Effector memory CD8-positive, alpha-beta T cell (primary cell): ENCODE results near the gene UBAP2.

ENCODE experiments used
- ATAC-seq: fragments of 150-1000 bp; cut with Tn5 transposase; replicated peaks from 2 replicates; pipeline ENCODE4 v1.10.0; 2021; ENCODE audit warnings: mild to moderate bottlenecking, moderate library complexity
- DNase-seq, 3 experiments: peaks; one replicate each; pipeline ENCODE4 v3.0.0; 2021
- H3K27ac Mint-ChIP-seq, 2 donors: one replicate each; pipeline ENCODE4 v1.8.0; 2022; ENCODE audit warnings: mild to moderate bottlenecking in 2 of 2, mixed read lengths in 2 of 2, moderate library complexity in 2 of 2
- H3K27me3 Mint-ChIP-seq, 2 donors: one replicate each; pipeline ENCODE4 v1.8.0; 2022; ENCODE audit warnings: mixed read lengths in 2 of 2
- H3K36me3 Mint-ChIP-seq: one replicate; pipeline ENCODE4 v1.8.0; 2022; ENCODE audit warnings: mild to moderate bottlenecking, moderate library complexity, mixed read lengths; ENCODE audit not compliant: insufficient read depth
- H3K4me1 Mint-ChIP-seq, 2 donors: one replicate each; pipeline ENCODE4 v1.8.0; 2022; ENCODE audit warnings: low read depth in 2 of 2, mixed read lengths in 2 of 2
- H3K4me3 Mint-ChIP-seq, 2 donors: one replicate each; pipeline ENCODE4 v1.8.0; 2022; ENCODE audit warnings: mild to moderate bottlenecking in 2 of 2, mixed read lengths in 2 of 2, moderate library complexity in 2 of 2
- H3K9me3 Mint-ChIP-seq, 2 donors: one replicate each; pipeline ENCODE4 v1.8.0; 2022; ENCODE audit warnings: mixed read lengths in 2 of 2

The UBAP2 gene

DNA sequence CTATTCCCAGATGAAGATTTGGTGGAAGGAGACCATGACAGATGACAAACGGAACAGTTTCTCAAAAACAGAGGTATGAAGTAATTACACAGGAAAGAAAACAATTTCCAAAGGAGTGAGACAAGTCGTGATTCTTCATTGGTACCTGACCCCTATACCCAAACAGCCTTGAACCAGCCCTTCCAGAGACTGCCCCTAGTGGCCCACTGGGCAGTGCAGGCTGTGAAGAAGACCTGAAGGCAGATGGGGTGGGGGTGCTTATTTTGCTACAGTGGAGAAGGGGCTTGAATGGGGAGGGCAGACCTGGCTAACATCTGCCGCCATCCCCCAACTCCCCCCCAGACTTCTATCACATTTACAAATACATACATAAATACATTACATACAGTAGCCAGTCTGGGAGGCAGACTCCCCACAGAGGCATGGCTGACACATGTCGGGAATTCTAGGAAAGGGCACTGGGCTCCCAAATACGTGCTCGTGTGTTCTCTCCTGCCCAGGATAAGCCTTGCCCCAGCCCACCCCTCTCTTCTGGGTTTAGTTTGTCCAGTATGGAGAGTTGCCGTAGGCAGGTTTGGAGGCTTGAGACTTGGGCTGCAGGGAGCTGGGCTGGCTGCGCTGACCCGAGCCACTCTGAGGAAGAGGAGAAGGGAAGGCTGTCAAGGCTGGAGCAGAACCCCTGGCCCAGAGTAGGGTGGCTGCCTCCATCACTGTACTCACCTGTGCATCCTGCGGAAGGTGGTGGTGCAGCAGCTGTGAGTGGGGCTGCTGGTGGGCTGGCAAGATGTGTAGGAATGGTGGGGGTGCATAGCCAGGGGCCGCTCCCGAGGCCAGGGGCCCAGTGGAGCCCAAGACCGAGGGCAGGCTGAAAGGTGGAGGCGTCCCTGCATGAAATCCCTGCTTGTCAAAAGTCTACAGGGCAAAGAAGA is 126.5 kb downstream of the UBAP2 start:
- Mint-ChIP-seq H3K27me3 (no peaks in the 10 kb centered on the region), H3K27ac (peak overlapping the region; percentile 29 to 71), H3K36me3 (peaks cover 39% of the 10 kb centered on the region), H3K9me3 (no peaks in the 10 kb centered on the region), H3K4me3 (no peak overlapping the region), H3K4me1 (peaks cover 0 to 4% of the 10 kb centered on the region in 2 donors)
- peak in 2 of 3 experiments; percentile 8 to 19 for DNase-seq
- ATAC-seq: no peak

DNA sequence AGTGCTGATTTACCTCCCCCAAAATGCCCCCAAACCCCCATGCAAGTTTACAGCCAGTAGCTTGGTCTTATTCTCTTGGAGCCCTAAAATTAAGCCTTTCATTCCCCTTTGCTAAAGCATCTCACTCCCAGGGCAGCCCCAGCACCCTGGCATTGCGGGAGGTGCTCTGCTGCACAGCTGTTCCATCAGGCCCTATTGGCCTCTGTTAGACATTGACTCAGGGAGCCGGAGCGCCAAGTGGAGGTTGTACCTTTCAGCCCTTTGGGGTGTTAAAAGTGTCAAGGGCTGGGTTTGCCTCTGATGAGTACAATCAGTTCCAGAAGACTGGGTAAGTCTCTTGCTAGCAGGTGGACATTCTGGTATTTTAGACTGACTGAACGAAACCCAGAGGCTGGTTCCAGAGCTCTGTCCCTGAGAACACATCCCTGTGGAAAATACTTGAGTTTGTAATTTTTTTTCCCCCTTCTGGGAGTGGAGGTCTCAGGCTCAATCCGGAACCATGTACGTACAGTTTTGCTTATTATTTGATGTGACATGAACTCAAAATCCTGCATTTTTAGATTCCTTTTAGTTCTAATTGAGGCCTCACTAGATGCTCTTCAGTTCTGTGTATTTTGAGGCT is 129.3 kb downstream of the UBAP2 start:
- no peaks in the 10 kb centered on the region for H3K9me3 Mint-ChIP-seq
- peaks cover 49% of the 10 kb centered on the region for H3K36me3 Mint-ChIP-seq
- DNase-seq: no peak
- H3K27ac Mint-ChIP-seq: peak overlapping the region; percentile 8 to 20
- H3K4me3 Mint-ChIP-seq: no peak overlapping the region
- no peaks in the 10 kb centered on the region for H3K27me3 Mint-ChIP-seq
- peaks cover 0 to 11% of the 10 kb centered on the region in 2 donors for H3K4me1 Mint-ChIP-seq
- ATAC-seq: no peak

DNA sequence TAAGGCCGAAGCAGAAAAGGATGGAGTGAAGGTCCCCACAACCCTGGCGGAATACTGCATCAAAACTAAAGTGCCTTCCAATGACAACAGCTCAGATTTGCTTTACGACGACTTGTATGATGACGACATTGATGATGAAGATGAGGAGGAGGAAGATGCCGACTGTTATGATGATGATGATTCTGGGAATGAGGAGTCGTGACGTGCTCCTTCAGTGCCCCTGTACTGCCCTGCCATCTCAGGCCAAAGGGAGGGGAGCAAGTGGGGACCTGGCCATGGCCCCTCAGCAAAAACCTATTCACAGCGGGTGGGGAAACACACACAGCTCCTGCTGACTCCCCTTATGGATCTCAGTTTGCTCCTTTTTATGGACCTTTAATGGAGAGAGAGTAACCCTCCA is 131.7 kb downstream of the UBAP2 start:
- Mint-ChIP-seq H3K9me3 (no peaks in the 10 kb centered on the region), H3K27ac (peak overlapping the region in 1 of 2 donors; percentile 21)
- no peak for ATAC-seq

DNA sequence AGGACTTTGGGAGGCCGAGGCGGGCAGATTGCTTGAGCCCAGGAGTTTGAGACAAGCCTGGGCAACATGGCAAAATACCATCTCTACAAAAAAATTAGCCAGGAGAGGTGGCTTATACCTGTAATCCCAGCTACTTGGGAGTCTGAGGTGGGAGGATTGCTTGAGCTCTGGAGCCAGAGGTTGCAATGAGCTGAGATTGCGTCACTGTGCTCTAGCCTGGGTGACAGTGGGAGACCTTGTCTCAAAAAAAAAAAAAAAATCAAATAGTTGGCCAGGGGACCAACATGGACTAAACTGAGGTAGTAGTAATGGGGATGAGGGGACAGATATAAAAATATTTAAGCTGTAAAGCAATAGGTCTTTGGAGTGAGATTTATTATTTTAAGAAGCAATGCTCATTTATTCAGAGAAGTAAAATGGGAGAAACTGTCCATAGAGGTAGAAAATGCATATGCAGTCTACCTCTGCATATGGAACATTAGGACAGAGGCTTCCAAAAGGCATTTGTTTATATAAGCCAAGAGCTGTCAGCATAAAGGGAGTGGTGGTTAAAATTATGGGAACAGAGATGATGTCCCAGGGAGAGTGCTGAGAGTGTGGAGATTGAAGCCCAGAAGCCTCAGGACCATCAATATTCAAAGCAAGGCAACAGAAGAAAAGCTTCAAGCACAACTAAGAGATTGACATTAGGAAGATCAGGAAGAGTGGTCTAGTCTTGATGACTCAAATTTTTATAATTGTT is 133.6 kb downstream of the UBAP2 start:
- no peak for ATAC-seq
- no peaks in the 10 kb centered on the region for H3K9me3 Mint-ChIP-seq

More for the DNA sequence above, 131.7 kb downstream of the UBAP2 start:
- no peak for DNase-seq
- H3K4me1 Mint-ChIP-seq: peaks cover 0 to 17% of the 10 kb centered on the region in 2 donors
- no peak overlapping the region for H3K4me3 Mint-ChIP-seq
- peaks cover 39% of the 10 kb centered on the region for H3K36me3 Mint-ChIP-seq
- no peaks in the 10 kb centered on the region for H3K27me3 Mint-ChIP-seq

DNA sequence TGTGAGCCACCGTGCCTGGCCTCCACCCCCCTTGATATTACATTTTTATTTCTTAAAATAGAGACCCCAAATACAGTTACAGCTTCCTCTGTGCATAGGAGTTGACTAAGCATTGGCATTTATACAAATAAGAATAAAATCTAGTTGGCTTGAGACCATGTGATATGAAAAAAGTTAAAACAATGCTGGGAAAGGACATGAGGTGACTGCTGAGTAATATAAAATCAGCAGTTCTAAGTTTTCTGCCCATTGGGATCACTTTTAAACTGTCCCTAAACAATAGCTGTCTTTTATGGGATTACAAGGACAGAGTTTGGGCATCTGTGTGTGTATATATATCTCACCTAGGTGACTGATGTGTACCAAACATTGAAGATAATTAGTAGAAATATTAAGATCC is 135.1 kb downstream of the UBAP2 start:
- Mint-ChIP-seq H3K36me3 (peaks cover 30% of the 10 kb centered on the region), H3K9me3 (no peaks in the 10 kb centered on the region), H3K4me1 (peaks cover 0 to 13% of the 10 kb centered on the region in 2 donors), H3K27ac (peak overlapping the region; percentile 67 to 84), H3K4me3 (no peak overlapping the region), H3K27me3 (no peaks in the 10 kb centered on the region)
- DNase-seq (no peak), ATAC-seq (no peak)

More for the DNA sequence above, 133.6 kb downstream of the UBAP2 start:
- Mint-ChIP-seq H3K4me1 (peaks cover 0 to 13% of the 10 kb centered on the region in 2 donors), H3K4me3 (no peak overlapping the region), H3K36me3 (peaks cover 39% of the 10 kb centered on the region), H3K27ac (peak overlapping the region; percentile 60 to 82), H3K27me3 (no peaks in the 10 kb centered on the region)
- DNase-seq: no peak

DNA sequence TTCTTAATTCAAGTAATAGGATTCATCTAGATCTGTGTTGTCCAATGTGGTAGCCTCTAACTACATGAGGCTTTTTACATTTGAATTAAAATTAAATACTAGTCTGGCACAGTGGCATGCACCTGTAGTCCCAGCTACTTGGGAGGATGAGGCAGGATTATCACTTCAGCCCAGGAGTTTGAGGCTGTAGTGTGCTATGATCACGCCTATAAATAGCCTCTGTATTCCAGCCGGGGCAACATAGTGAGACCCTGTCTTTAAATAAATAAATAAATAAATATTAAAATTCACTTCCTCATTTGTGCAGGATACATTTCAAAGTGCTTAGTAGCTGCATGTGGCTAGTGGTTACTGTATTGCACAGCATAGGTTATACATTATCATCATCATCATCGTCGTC is 139.9 kb downstream of the UBAP2 start:
- Mint-ChIP-seq H3K9me3 (no peaks in the 10 kb centered on the region), H3K4me1 (peaks cover 15 to 25% of the 10 kb centered on the region in 2 donors), H3K4me3 (no peak overlapping the region), H3K36me3 (peaks cover 8% of the 10 kb centered on the region), H3K27me3 (no peaks in the 10 kb centered on the region), H3K27ac (peak overlapping the region in 1 of 2 donors; percentile 30)
- DNase-seq (no peak), ATAC-seq (no peak)

DNA sequence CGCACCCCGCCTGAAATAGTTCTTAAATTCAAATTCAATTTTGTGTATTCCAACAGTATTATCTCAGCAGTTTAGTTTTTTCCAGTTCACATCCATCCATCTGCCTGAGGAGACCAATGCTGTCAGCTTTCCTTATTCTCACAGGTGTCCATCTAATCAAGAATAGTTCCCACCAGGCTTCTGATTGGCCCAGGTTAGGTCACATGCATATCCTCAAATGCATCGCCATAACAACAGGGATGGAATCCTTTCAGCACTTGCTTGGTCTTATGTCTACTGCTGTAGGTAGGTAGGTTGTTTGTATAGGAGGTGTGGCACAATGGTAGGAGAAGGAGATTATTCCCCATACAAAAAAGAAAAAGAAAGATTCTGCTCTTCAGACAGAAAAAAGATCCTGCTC is 140.6 kb downstream of the UBAP2 start:
- Mint-ChIP-seq H3K9me3 (no peaks in the 10 kb centered on the region), H3K27me3 (no peaks in the 10 kb centered on the region), H3K27ac (peak overlapping the region in 1 of 2 donors; percentile 30), H3K4me3 (no peak overlapping the region), H3K4me1 (peaks cover 17 to 25% of the 10 kb centered on the region in 2 donors), H3K36me3 (peaks cover 9% of the 10 kb centered on the region)
- DNase-seq: no peak
- no peak for ATAC-seq

DNA sequence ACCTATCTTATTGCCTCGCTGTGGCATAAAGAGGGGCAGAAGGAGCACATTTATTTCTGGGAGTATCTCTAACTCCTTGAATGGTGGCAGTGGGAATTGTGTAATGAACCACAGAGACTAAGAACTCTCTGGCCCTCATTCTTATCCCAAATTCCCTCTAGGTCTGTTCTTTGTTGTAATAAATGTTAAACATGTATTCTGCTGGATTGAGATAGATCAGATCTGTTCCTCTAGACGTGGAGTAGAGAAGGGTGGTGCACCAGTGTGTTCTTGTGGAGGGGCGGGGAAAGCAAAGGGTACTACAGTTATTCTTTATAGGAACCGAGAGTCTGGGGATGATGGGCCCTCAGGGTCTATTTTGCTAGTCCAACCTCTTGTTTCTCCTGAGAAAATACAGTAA is 141.3 kb downstream of the UBAP2 start:
- Mint-ChIP-seq H3K4me1 (peaks cover 17 to 25% of the 10 kb centered on the region in 2 donors), H3K9me3 (no peaks in the 10 kb centered on the region), H3K36me3 (peaks cover 12% of the 10 kb centered on the region), H3K27ac (peak overlapping the region; percentile 30 to 61), H3K4me3 (no peak overlapping the region), H3K27me3 (no peaks in the 10 kb centered on the region)
- ATAC-seq (no peak), DNase-seq (no peak)

DNA sequence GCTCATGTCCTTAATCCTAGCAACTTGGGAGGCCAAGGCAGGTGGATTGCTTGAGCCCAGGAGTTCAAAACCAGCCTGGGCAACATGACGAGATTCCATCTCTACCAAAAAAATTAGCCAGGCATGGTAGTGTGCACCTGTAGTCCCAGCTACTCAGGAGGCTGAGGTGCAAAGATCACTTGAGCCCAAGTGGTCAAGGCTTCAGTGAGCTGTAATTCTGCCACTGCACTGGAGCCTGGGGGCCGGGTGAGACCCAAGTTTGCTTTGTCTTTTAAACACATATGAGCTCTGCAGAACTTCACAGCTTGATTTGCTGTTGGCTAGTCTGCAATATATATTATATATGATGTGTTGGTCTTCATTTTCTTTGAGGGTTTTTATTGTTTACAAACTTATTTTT is 141.9 kb downstream of the UBAP2 start:
- ATAC-seq (no peak), DNase-seq (no peak)
- H3K4me1 Mint-ChIP-seq: peaks cover 17 to 25% of the 10 kb centered on the region in 2 donors
- H3K36me3 Mint-ChIP-seq: peaks cover 18% of the 10 kb centered on the region
- H3K4me3 Mint-ChIP-seq: no peak overlapping the region
- no peaks in the 10 kb centered on the region for H3K9me3 Mint-ChIP-seq
- no peaks in the 10 kb centered on the region for H3K27me3 Mint-ChIP-seq
- peak overlapping the region; percentile 30 to 61 for H3K27ac Mint-ChIP-seq

DNA sequence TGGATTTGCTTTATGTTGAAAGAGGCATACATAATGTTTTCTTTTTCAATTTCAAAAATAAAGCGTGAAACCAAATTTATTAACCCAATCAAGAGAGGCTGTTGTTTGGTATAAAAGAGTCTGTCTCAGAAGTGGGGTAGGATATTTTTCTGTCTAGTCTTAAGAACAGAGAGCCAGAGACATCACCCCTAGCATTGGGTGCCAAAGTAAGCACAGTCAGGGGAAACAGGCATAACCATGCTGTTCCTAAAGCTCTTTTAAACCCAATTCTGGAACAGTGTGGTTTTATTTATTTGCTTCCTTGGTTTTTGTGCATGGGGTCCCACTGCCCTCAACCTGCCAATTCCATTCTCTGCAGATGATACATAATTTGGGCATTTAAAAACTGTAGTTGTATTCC is 143.6 kb downstream of the UBAP2 start:
- H3K9me3 Mint-ChIP-seq: no peaks in the 10 kb centered on the region
- H3K27ac Mint-ChIP-seq: peak overlapping the region; percentile 23 to 89
- H3K4me3 Mint-ChIP-seq: no peak overlapping the region
- H3K36me3 Mint-ChIP-seq: peaks cover 18% of the 10 kb centered on the region
- no peaks in the 10 kb centered on the region for H3K27me3 Mint-ChIP-seq
- DNase-seq (no peak), ATAC-seq (no peak)
- H3K4me1 Mint-ChIP-seq: peaks cover 17 to 29% of the 10 kb centered on the region in 2 donors

DNA sequence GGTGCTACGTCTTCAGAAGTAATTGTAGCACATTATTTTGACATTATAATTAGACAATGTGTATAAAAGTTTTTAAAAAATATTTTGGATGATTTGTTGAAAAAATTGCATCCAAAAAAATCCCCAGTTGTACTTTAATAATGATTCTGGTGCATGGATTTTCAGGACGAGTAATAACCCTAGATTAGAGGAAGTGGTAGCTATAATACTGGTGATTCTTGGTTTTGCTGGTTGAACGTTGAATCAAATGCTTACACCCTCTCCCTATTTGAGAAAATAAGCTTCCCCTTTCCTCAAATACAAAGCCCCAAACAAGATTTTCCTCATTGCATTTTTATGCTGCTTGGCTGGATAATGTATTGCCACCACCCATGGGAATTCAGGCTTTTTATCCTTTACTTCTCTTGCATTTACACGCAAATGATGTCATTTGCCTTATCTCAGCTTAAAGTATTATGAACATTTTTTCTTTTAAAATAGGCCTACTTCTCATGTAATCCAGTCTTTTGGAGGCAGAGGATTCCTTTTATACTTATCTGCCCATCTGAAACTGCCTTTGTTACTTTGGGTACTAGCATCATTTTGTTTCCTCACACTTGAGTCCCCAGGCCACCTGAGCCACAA is 145.4 kb downstream of the UBAP2 start:
- no peak for ATAC-seq
- H3K4me1 Mint-ChIP-seq: peaks cover 17 to 27% of the 10 kb centered on the region in 2 donors
- H3K36me3 Mint-ChIP-seq: peaks cover 23% of the 10 kb centered on the region
- no peaks in the 10 kb centered on the region for H3K9me3 Mint-ChIP-seq
- no peak for DNase-seq
- H3K27me3 Mint-ChIP-seq: no peaks in the 10 kb centered on the region
- peak overlapping the region in 1 of 2 donors; percentile 3 for H3K27ac Mint-ChIP-seq
- H3K4me3 Mint-ChIP-seq: no peak overlapping the region

DNA sequence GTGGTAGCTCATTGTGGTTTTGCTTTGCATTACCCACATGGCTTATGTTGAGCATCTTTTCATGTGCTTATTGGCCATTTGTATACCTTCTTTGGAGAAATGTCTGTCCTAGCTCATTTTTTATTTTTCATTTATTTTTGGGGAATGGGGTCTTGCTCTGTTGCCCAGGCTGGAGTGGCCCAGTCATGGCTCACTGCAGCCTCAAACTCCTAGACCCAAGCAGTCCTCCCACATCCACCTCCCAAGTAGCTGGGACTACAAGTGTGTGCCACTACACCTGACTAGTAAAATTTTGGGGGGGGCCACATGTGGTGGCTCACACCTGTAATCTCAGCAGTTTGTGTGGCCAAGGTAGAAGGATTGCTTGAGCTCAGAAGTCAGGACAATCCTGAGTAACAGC is 154.4 kb downstream of the UBAP2 start:
- no peaks in the 10 kb centered on the region for H3K9me3 Mint-ChIP-seq
- no peak for ATAC-seq
- no peaks in the 10 kb centered on the region for H3K27me3 Mint-ChIP-seq

DNA sequence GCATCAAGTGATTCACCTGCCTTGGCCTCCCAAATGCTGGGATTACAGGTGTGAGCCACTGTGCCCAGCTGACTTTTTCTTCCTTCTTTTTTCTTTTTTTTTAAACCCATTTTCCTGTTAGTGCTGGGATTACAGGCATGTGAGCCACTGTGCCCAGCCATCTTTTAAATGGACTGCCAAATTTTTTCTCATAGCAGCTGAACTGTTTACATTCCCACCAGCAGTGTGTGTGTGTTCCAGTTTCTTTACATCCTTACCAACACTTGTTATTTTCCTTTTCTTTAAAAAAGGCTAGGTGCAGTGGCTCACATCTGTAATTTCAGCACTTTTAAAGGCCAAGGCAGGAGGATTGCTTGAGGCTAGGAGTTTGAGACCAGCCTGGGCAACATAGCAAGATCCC is 154.8 kb downstream of the UBAP2 start:
- H3K9me3 Mint-ChIP-seq: no peaks in the 10 kb centered on the region
- no peak for ATAC-seq
- DNase-seq: no peak
- H3K27me3 Mint-ChIP-seq: no peaks in the 10 kb centered on the region
- H3K27ac Mint-ChIP-seq: peak overlapping the region in 1 of 2 donors; percentile 29
- H3K4me3 Mint-ChIP-seq: no peak overlapping the region
- peaks cover 6 to 20% of the 10 kb centered on the region in 2 donors for H3K4me1 Mint-ChIP-seq
- H3K36me3 Mint-ChIP-seq: peaks cover 21% of the 10 kb centered on the region

More for the DNA sequence above, 154.4 kb downstream of the UBAP2 start:
- H3K27ac Mint-ChIP-seq: peak overlapping the region; percentile 29 to 32
- peaks cover 6 to 20% of the 10 kb centered on the region in 2 donors for H3K4me1 Mint-ChIP-seq
- peaks cover 18% of the 10 kb centered on the region for H3K36me3 Mint-ChIP-seq
- H3K4me3 Mint-ChIP-seq: no peak overlapping the region
- no peak for DNase-seq
